Astrocyte of the cerebellum (primary cell): ENCODE data around the gene PLCH1.
A peak's percentile ranks its signal among the peaks of the same experiment; 100 is the strongest.

Experiments used
- DNase-seq: peaks from one replicate; pipeline ENCODE4 v3.0.0-alpha.2; 2011; ENCODE audit warnings: low read depth
- H3K4me3 ChIP-seq: 2 replicates; pipeline ENCODE4 v1.5.1; 2011; ENCODE audit warnings: mild to moderate bottlenecking, low read depth, low read length, moderate library complexity
- CTCF ChIP-seq: IDR thresholded peaks from 2 replicates; pipeline ENCODE4 v1.5.1; 2012; ENCODE audit warnings: low read length, low read depth, moderate library complexity, mild to moderate bottlenecking; ENCODE audit errors: missing control alignments
- in situ Hi-C: cut with HindIII; loops from 2 replicates; pipeline ENCODE4 v1.10.0; 2017; ENCODE audit warnings: low sequenced_read_pairs

PLCH1 gene

GRCh38 chr3:155664925-155665695, 79.8 kb downstream of the PLCH1 start:
- in situ Hi-C loops, result no loop called here
- TF ChIP-seq CTCF, result no peak
- peak; percentile 87 for DNase-seq
- no peak overlapping the region for H3K4me3 ChIP-seq

GRCh38 chr3:155663467-155664212, 81.2 kb downstream of the PLCH1 start:
- DNase-seq, result no peak
- TF ChIP-seq CTCF, result no peak
- H3K4me3 ChIP-seq, result no peak overlapping the region
- in situ Hi-C loops, result no loop called here

- no peak overlapping the region for H3K4me3 ChIP-seq
- TF ChIP-seq CTCF, result no peak
- in situ Hi-C loops, result no loop called here
- DNase-seq, result no peak
These were observed 83.1 kb downstream of the PLCH1 start for GRCh38 chr3:155661760-155662159.

GRCh38 chr3:155661042-155661441, 83.8 kb downstream of the PLCH1 start:
- in situ Hi-C loops, result no loop called here
- no peak overlapping the region for H3K4me3 ChIP-seq
- DNase-seq, result no peak
- no peak for TF ChIP-seq CTCF

GRCh38 chr3:155658671-155659261, 86.1 kb downstream of the PLCH1 start:
- H3K4me3 ChIP-seq, result no peak overlapping the region
- in situ Hi-C loops, result no loop called here
- DNase-seq, result no peak
- TF ChIP-seq CTCF, result no peak

- H3K4me3 ChIP-seq, result no peak overlapping the region
- TF ChIP-seq CTCF, result no peak
- in situ Hi-C loops, result no loop called here
- DNase-seq, result no peak
These were observed 86.9 kb downstream of the PLCH1 start for GRCh38 chr3:155658006-155658405.
